ENCODE data around the gene NEUROD4. TPM values are rescaled to one million over a fixed set of nuclear protein-coding genes. Genes with fewer than 3 reads are reported as not detected.

NEUROD4 gene
- total RNA-seq, 4 donors from 2014 or later: not detected

GRCh38 chr12:55001198-55001868, 18.4 kb upstream of the NEUROD4 start:
- TF ChIP-seq, protein P1, sequence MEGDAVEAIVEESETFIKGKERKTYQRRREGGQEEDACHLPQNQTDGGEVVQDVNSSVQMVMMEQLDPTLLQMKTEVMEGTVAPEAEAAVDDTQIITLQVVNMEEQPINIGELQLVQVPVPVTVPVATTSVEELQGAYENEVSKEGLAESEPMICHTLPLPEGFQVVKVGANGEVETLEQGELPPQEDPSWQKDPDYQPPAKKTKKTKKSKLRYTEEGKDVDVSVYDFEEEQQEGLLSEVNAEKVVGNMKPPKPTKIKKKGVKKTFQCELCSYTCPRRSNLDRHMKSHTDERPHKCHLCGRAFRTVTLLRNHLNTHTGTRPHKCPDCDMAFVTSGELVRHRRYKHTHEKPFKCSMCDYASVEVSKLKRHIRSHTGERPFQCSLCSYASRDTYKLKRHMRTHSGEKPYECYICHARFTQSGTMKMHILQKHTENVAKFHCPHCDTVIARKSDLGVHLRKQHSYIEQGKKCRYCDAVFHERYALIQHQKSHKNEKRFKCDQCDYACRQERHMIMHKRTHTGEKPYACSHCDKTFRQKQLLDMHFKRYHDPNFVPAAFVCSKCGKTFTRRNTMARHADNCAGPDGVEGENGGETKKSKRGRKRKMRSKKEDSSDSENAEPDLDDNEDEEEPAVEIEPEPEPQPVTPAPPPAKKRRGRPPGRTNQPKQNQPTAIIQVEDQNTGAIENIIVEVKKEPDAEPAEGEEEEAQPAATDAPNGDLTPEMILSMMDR (IDR thresholded peaks at IDR 0.05; ENCODE audit: low read depth): no peak

- TF ChIP-seq, protein P1 (IDR thresholded peaks at IDR 0.05; ENCODE audit: low read depth): no peak
These were observed 17.4 kb upstream of the NEUROD4 start for GRCh38 chr12:55002355-55002754.

GRCh38 chr12:55008944-55009585, 10.7 kb upstream of the NEUROD4 start:
- TF ChIP-seq, protein P1 (IDR thresholded peaks at IDR 0.05; ENCODE audit: low read depth): no peak

GRCh38 chr12:55017416-55017925, 2.3 kb upstream of the NEUROD4 start:
- TF ChIP-seq, protein P1 (IDR thresholded peaks at IDR 0.05; ENCODE audit: low read depth): no peak

DNA sequence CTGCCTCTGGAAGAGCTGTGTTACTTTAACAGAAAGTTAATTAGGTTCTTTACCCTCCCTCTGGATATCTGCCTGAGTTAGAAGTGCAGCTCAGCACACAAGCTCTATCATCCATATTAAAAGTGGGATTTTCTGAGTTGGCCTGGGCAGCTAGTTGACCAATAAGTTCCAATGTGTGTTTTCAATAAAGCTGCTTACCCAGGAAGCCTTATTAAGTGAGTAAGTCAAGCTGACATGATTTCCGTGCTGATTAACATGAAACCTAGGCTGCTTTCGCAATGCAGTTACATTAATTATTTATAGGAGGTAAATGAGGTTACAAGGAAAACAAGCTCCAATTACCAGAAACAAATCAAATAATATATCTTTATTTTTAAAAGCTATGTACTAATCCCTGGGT, 4.8 kb downstream of the NEUROD4 start:
- TF ChIP-seq, protein P1 (IDR thresholded peaks at IDR 0.05; ENCODE audit: low read depth): no peak

- TF ChIP-seq, protein P1 (IDR thresholded peaks at IDR 0.05; ENCODE audit: low read depth): no peak
These were observed 5.7 kb downstream of the NEUROD4 start for GRCh38 chr12:55025508-55025907.

DNA sequence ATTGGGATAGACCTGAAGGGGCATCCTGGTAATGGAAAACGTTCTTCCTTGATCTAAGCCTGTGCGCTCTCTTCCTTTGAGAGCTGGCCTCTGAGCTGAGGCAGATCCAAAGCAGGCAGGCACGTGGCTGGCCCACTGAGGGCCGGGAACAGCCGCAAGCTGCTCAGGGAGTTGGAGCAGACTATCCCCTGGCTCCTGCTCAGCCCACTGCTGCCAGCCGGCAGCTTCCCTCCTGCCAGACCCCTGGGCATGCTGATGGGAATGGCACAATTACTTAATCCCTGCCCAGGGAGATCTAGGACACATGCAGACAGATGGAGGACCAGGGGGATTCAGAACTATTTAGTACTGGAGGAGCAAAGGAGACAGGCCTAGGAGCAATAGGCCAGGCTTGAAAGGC, 14.4 kb downstream of the NEUROD4 start:
- TF ChIP-seq, protein P1 (IDR thresholded peaks at IDR 0.05; ENCODE audit: low read depth): no peak
